ENCODE results near the gene VCL.
"Not testable (repeated sequence)": the region's sequence is repeated elsewhere in the genome, so short reads cannot be mapped to it uniquely, and the experiment has no call there.

The VCL gene

GRCh38 chr10:74000892-74001669, 3.2 kb downstream of the VCL start:
- DNase-seq (ENCODE audit: low read depth in 1 of 2, low spot score in 1 of 2) = no peak

GRCh38 chr10:74006269-74006668, 8.4 kb downstream of the VCL start:
- no peak for DNase-seq (ENCODE audit: low read depth in 1 of 2, low spot score in 1 of 2)

GRCh38 chr10:74008212-74008731, 10.4 kb downstream of the VCL start:
- DNase-seq (ENCODE audit: low read depth in 1 of 2, low spot score in 1 of 2) = no peak

- no peak for DNase-seq (ENCODE audit: low read depth in 1 of 2, low spot score in 1 of 2)
These were observed 13.1 kb downstream of the VCL start for GRCh38 chr10:74011017-74011416.

GRCh38 chr10:74011770-74012169, 13.9 kb downstream of the VCL start:
- no peak for DNase-seq (ENCODE audit: low read depth in 1 of 2, low spot score in 1 of 2)

- DNase-seq (ENCODE audit: low read depth in 1 of 2, low spot score in 1 of 2) = no peak
These were observed 14.6 kb downstream of the VCL start for GRCh38 chr10:74012480-74012879.

- no peak for DNase-seq (ENCODE audit: low read depth in 1 of 2, low spot score in 1 of 2)
These were observed 15.1 kb downstream of the VCL start for GRCh38 chr10:74013004-74013403.

GRCh38 chr10:74014574-74014973, 16.7 kb downstream of the VCL start:
- DNase-seq (ENCODE audit: low read depth in 1 of 2, low spot score in 1 of 2) = not testable (repeated sequence)

GRCh38 chr10:74018241-74018640, 20.3 kb downstream of the VCL start:
- DNase-seq (ENCODE audit: low read depth in 1 of 2, low spot score in 1 of 2) = no peak

GRCh38 chr10:74021248-74022055, 23.5 kb downstream of the VCL start:
- DNase-seq (ENCODE audit: low read depth in 1 of 2, low spot score in 1 of 2) = no peak

GRCh38 chr10:74022926-74023629, 25.2 kb downstream of the VCL start:
- no peak for DNase-seq (ENCODE audit: low read depth in 1 of 2, low spot score in 1 of 2)

GRCh38 chr10:74024600-74024999, 26.7 kb downstream of the VCL start:
- DNase-seq (ENCODE audit: low read depth in 1 of 2, low spot score in 1 of 2) = no peak

- DNase-seq (ENCODE audit: low read depth in 1 of 2, low spot score in 1 of 2) = no peak
These were observed 27.6 kb downstream of the VCL start for GRCh38 chr10:74025380-74025978.

GRCh38 chr10:74026428-74027015, 28.6 kb downstream of the VCL start:
- DNase-seq (ENCODE audit: low read depth in 1 of 2, low spot score in 1 of 2) = no peak

GRCh38 chr10:74027702-74028101, 29.8 kb downstream of the VCL start:
- no peak for DNase-seq (ENCODE audit: low read depth in 1 of 2, low spot score in 1 of 2)

- no peak for DNase-seq (ENCODE audit: low read depth in 1 of 2, low spot score in 1 of 2)
These were observed 32.0 kb downstream of the VCL start for GRCh38 chr10:74029943-74030342.

GRCh38 chr10:74032208-74032607, 34.3 kb downstream of the VCL start:
- not testable (repeated sequence) for DNase-seq (ENCODE audit: low read depth in 1 of 2, low spot score in 1 of 2)

GRCh38 chr10:74032900-74033655, 35.2 kb downstream of the VCL start:
- no peak for DNase-seq (ENCODE audit: low read depth in 1 of 2, low spot score in 1 of 2)

GRCh38 chr10:74033702-74034101, 35.8 kb downstream of the VCL start:
- DNase-seq (ENCODE audit: low read depth in 1 of 2, low spot score in 1 of 2) = no peak

GRCh38 chr10:74034301-74034700, 36.4 kb downstream of the VCL start:
- no peak for DNase-seq (ENCODE audit: low read depth in 1 of 2, low spot score in 1 of 2)
